Ishikawa (cell line): ENCODE data around the gene TMOD1.
A peak's percentile ranks its signal among the peaks of the same experiment; 100 is the strongest.

Experiments
- CEBPB ChIP-seq: IDR thresholded peaks from 2 replicates; pipeline ENCODE4 v1.6.1; 2012
- CREB1 ChIP-seq: IDR thresholded peaks from 2 replicates; pipeline ENCODE4 v1.6.1; 2012; ENCODE audit warnings: low read depth
- EGR1 ChIP-seq: IDR thresholded peaks from 2 replicates; pipeline ENCODE4 v1.6.1; 2012
- EP300 ChIP-seq: IDR thresholded peaks from 2 replicates; pipeline ENCODE4 v1.6.1; 2012; ENCODE audit warnings: borderline replicate concordance
- FOXM1 ChIP-seq: IDR thresholded peaks from 2 replicates; pipeline ENCODE4 v1.6.1; 2012; ENCODE audit warnings: low read depth, borderline replicate concordance
- MAX ChIP-seq: IDR thresholded peaks from 2 replicates; pipeline ENCODE4 v1.6.1; 2012
- NFIC ChIP-seq: IDR thresholded peaks from 2 replicates; pipeline ENCODE4 v1.6.1; 2012
- RAD21 ChIP-seq: IDR thresholded peaks from 2 replicates; pipeline ENCODE4 v1.6.1; 2012; ENCODE audit warnings: low read depth
- TAF1 ChIP-seq: IDR thresholded peaks from 2 replicates; pipeline ENCODE4 v1.6.1; 2012; ENCODE audit warnings: low read depth, mild to moderate bottlenecking
- TCF12 ChIP-seq: IDR thresholded peaks from 2 replicates; pipeline ENCODE4 v1.6.1; 2012; ENCODE audit warnings: low read depth
- TEAD4 ChIP-seq: IDR thresholded peaks from 2 replicates; pipeline ENCODE4 v1.6.1; 2012
- YY1 ChIP-seq: IDR thresholded peaks from 2 replicates; pipeline ENCODE4 v1.6.1; 2012; ENCODE audit warnings: low read depth
- ZBTB7A ChIP-seq: IDR thresholded peaks from 2 replicates; pipeline ENCODE4 v1.6.1; 2012; ENCODE audit warnings: low read depth
- TF ChIP-seq, protein P1 (sequence below): IDR thresholded peaks from 2 replicates; pipeline ENCODE4 v1.6.1; 2012
- TF ChIP-seq, protein P2 (sequence below): IDR thresholded peaks from 2 replicates; pipeline ENCODE4 v1.6.1; 2012; ENCODE audit warnings: low read depth, mild to moderate bottlenecking

TMOD1 gene

GRCh38 chr9:97500765-97501176 is 695 bp upstream of the TMOD1 start:
- TF ChIP-seq EP300 = no peak
- TF ChIP-seq, protein P1, sequence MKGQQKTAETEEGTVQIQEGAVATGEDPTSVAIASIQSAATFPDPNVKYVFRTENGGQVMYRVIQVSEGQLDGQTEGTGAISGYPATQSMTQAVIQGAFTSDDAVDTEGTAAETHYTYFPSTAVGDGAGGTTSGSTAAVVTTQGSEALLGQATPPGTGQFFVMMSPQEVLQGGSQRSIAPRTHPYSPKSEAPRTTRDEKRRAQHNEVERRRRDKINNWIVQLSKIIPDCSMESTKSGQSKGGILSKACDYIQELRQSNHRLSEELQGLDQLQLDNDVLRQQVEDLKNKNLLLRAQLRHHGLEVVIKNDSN = no peak
- TF ChIP-seq RAD21 = no peak
- TF ChIP-seq YY1 = no peak
- TF ChIP-seq NFIC = no peak
- no peak for TF ChIP-seq FOXM1
- TF ChIP-seq, protein P2, sequence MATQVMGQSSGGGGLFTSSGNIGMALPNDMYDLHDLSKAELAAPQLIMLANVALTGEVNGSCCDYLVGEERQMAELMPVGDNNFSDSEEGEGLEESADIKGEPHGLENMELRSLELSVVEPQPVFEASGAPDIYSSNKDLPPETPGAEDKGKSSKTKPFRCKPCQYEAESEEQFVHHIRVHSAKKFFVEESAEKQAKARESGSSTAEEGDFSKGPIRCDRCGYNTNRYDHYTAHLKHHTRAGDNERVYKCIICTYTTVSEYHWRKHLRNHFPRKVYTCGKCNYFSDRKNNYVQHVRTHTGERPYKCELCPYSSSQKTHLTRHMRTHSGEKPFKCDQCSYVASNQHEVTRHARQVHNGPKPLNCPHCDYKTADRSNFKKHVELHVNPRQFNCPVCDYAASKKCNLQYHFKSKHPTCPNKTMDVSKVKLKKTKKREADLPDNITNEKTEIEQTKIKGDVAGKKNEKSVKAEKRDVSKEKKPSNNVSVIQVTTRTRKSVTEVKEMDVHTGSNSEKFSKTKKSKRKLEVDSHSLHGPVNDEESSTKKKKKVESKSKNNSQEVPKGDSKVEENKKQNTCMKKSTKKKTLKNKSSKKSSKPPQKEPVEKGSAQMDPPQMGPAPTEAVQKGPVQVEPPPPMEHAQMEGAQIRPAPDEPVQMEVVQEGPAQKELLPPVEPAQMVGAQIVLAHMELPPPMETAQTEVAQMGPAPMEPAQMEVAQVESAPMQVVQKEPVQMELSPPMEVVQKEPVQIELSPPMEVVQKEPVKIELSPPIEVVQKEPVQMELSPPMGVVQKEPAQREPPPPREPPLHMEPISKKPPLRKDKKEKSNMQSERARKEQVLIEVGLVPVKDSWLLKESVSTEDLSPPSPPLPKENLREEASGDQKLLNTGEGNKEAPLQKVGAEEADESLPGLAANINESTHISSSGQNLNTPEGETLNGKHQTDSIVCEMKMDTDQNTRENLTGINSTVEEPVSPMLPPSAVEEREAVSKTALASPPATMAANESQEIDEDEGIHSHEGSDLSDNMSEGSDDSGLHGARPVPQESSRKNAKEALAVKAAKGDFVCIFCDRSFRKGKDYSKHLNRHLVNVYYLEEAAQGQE = no peak
- TF ChIP-seq ZBTB7A = no peak
- no peak for TF ChIP-seq TEAD4

DNA sequence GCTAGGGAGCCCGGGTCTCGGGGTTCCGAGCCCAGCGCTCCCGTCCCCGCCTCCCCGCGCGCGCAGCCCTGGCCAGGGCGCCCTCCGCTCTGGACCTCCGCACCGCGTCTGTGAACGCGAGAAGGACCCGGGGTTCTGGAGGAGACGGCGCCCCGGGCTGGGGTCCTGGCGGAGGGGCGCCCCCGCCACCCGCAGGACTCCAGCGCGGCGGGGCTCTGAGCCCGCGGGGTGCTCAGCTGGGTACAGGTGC is 431 bp downstream of the TMOD1 start:
- TF ChIP-seq EGR1 (no peak), FOXM1 (no peak), YY1 (no peak), NFIC (no peak), RAD21 (no peak)
- TF ChIP-seq, protein P2 = no peak
- TF ChIP-seq, protein P1 = no peak

DNA sequence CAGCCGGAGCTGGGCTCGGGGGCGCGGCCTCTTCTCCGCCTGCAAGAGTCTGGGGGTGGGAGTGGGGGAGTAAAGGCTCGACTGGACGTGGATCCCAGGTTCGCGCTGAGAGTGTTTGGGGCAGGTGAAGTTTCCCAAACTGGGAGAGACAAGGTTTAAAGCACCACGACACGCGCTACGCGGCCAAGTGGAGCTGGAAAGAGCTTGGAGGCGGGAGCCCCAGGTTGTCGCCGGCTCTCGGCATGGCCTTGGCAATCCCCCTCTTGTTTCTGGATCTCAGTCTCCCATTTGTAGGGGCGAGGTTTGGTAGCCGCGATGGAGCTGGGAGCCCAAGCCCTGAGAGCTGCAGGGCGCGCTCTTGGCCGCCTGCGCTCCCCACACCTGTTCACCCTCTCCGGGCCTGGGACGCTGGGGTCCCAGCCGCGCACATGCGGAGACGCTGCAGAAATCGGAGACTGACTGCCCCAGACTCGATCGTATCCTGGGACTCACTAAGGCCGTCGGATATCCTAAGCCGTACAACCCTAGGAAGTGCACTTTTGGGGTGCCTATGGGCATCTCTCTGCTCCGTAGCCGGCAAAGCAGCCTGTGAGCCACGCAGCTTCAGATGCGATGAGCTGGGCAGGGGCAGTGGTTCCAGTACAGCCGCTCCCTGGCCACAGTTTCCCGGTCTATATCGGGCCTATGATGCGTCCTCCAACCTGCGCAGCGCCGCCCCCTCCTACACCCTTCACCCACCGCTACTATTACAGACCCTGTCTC is 937 bp downstream of the TMOD1 start:
- TF ChIP-seq MAX = peak; percentile 30; the same call in 1 of the 2 replicates
- TF ChIP-seq ZBTB7A = no peak

DNA sequence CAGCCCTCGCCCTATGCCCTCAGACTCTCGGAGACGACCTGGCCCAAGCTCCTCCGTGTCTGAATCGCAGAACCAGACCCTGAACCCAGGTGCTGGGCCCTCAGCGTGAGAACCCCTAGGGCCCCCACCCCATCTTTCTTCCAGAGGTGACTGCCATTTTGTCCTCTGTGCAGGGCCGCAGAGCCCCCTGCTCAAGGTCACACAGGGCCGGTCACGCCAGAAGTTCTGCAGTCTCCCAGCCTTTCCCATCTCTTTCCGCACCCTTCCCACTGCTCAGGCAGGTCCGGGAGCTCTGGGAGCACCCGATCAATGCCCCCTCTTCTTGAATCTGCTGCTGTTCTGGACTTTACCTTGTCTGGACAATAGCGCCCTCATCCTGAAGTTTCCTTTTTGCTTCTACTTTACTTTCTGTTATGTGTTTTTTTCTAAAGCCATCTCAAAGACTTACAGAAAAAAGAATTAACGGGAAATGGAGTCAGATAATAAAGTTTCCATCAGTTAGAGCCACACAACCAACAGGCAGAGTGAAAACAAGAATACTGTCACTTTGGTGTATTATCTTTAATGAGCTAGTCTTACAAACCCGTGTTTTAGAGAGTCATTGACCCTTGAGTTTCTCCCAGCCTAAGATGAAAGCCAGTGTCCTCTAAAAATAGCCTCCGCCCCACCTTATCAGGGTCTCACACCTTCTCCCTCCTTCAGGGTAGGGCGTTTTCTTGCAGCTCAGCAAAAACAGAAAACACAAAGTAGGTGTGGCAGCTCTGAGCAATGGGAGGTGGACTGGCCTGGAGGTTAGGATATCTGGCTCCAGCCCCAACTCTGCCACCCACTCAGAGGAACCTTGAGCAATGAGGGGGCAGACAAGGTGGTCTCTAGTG is 1.8 kb downstream of the TMOD1 start:
- TF ChIP-seq CREB1 = no peak
- TF ChIP-seq EP300 = no peak
- TF ChIP-seq TEAD4 = no peak
- TF ChIP-seq MAX = no peak
- TF ChIP-seq TAF1 = no peak
- TF ChIP-seq YY1 = no peak
- no peak for TF ChIP-seq EGR1
- TF ChIP-seq TCF12 = no peak
- no peak for TF ChIP-seq FOXM1
- no peak for TF ChIP-seq ZBTB7A
- no peak for TF ChIP-seq NFIC
- TF ChIP-seq, protein P2 = no peak
- no peak for TF ChIP-seq CEBPB
- TF ChIP-seq RAD21 = no peak

DNA sequence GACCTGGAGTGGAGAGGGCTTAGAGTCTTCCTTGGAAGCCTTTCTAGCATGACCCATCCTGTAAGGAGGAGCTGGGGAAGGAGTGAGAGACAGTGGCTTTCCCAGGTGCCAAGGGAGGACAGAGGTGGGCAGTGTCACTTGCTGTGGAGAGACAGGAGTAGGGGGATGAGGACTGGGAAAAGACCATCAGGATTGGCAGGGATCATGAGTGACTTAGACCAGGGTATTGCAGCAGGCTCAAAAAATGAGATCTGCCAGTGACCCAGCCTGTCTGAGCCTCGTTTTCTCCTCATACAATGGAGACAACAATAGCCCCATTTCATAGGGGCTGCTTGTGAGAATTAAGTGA is 2.4 kb downstream of the TMOD1 start:
- TF ChIP-seq CEBPB = no peak
- TF ChIP-seq, protein P2 = no peak
- TF ChIP-seq YY1 = no peak
- no peak for TF ChIP-seq EGR1
